HUES48 (cell line): ENCODE results near the gene C1QL4.
A peak's percentile ranks its signal among the peaks of the same experiment; 100 is the strongest.
"Not testable (repeated sequence)": the region's sequence is repeated elsewhere in the genome, so short reads cannot be mapped to it uniquely, and the experiment has no call there.

Source experiments
- H3K27ac ChIP-seq: one replicate; pipeline ENCODE4 v1.7.0; 2013; ENCODE audit warnings: low read depth, low read length, inconsistent platforms
- H3K27me3 ChIP-seq: 2 replicates; pipeline ENCODE4 v1.6.1; 2013; ENCODE audit warnings: mild to moderate bottlenecking, low read length; ENCODE audit not compliant: control insufficient read depth, insufficient read depth
- H3K36me3 ChIP-seq: 2 replicates; pipeline ENCODE4 v1.6.1; 2013; ENCODE audit warnings: low read length; ENCODE audit not compliant: control insufficient read depth, insufficient read depth
- H3K4me1 ChIP-seq: 2 replicates; pipeline ENCODE4 v1.6.1; 2013; ENCODE audit warnings: mild to moderate bottlenecking, low read length; ENCODE audit not compliant: control insufficient read depth, insufficient read depth
- H3K4me3 ChIP-seq: 2 replicates; pipeline ENCODE4 v1.5.1; 2013; ENCODE audit warnings: mild to moderate bottlenecking, low read depth, low read length
- H3K9ac ChIP-seq: 2 replicates; pipeline ENCODE4 v1.6.1; 2013; ENCODE audit warnings: mild to moderate bottlenecking, low read depth, low read length, moderate library complexity
- H3K9me3 ChIP-seq: 2 replicates; pipeline ENCODE4 v1.6.1; 2013; ENCODE audit warnings: low read length; ENCODE audit not compliant: control insufficient read depth, insufficient read depth

The C1QL4 gene

GRCh38 chr12:49340971-49341776 is 4.2 kb upstream of the C1QL4 start:
- H3K27me3 ChIP-seq = peaks cover 99% of the 10 kb centered on the region
- H3K9me3 ChIP-seq = no peaks in the 10 kb centered on the region
- no peak overlapping the region for H3K27ac ChIP-seq
- H3K9ac ChIP-seq = no peak overlapping the region
- H3K4me1 ChIP-seq = peaks cover 53% of the 10 kb centered on the region
- no peaks in the 10 kb centered on the region for H3K36me3 ChIP-seq
- peak overlapping the region; percentile 73 for H3K4me3 ChIP-seq

GRCh38 chr12:49340095-49340870 is 3.3 kb upstream of the C1QL4 start:
- no peaks in the 10 kb centered on the region for H3K36me3 ChIP-seq
- peaks cover 99% of the 10 kb centered on the region for H3K27me3 ChIP-seq
- no peak overlapping the region for H3K9ac ChIP-seq
- peaks cover 48% of the 10 kb centered on the region for H3K4me1 ChIP-seq
- H3K27ac ChIP-seq = no peak overlapping the region
- H3K4me3 ChIP-seq = no peak overlapping the region
- H3K9me3 ChIP-seq = no peaks in the 10 kb centered on the region

GRCh38 chr12:49339464-49339861 is 2.5 kb upstream of the C1QL4 start:
- Histone ChIP-seq H3K9ac (no peak overlapping the region), H3K27ac (no peak overlapping the region), H3K4me3 (no peak overlapping the region), H3K4me1 (peaks cover 48% of the 10 kb centered on the region), H3K27me3 (peaks cover 99% of the 10 kb centered on the region), H3K36me3 (no peaks in the 10 kb centered on the region), H3K9me3 (no peaks in the 10 kb centered on the region)

GRCh38 chr12:49338830-49339463 is 2.0 kb upstream of the C1QL4 start:
- peaks cover 48% of the 10 kb centered on the region for H3K4me1 ChIP-seq
- H3K9me3 ChIP-seq = no peaks in the 10 kb centered on the region
- H3K27ac ChIP-seq = no peak overlapping the region
- no peak overlapping the region for H3K9ac ChIP-seq
- H3K4me3 ChIP-seq = no peak overlapping the region
- no peaks in the 10 kb centered on the region for H3K36me3 ChIP-seq
- peaks cover 99% of the 10 kb centered on the region for H3K27me3 ChIP-seq

- H3K4me3 ChIP-seq = peak overlapping the region; percentile 60
- H3K27me3 ChIP-seq = peaks cover 95% of the 10 kb centered on the region
- H3K9ac ChIP-seq = no peak overlapping the region
Measured at GRCh38 chr12:49335955-49336644, 888 bp downstream of the C1QL4 start.

GRCh38 chr12:49335118-49335954 is 1.7 kb downstream of the C1QL4 start:
- Histone ChIP-seq H3K4me3 (no peak overlapping the region), H3K4me1 (peaks cover 34% of the 10 kb centered on the region), H3K27me3 (peaks cover 87% of the 10 kb centered on the region), H3K27ac (no peak overlapping the region), H3K9ac (no peak overlapping the region), H3K36me3 (peaks cover 12% of the 10 kb centered on the region), H3K9me3 (no peaks in the 10 kb centered on the region)

More at GRCh38 chr12:49335955-49336644, 888 bp downstream of the C1QL4 start:
- H3K9me3 ChIP-seq = no peaks in the 10 kb centered on the region
- no peak overlapping the region for H3K27ac ChIP-seq
- H3K4me1 ChIP-seq = peaks cover 39% of the 10 kb centered on the region
- peaks cover 4% of the 10 kb centered on the region; the same call in 1 of the 2 replicates for H3K36me3 ChIP-seq

GRCh38 chr12:49334681-49335080 is 2.3 kb downstream of the C1QL4 start:
- peaks cover 80% of the 10 kb centered on the region for H3K27me3 ChIP-seq
- H3K4me1 ChIP-seq = peaks cover 29% of the 10 kb centered on the region
- H3K27ac ChIP-seq = no peak overlapping the region
- H3K4me3 ChIP-seq = no peak overlapping the region
- H3K36me3 ChIP-seq = peaks cover 18% of the 10 kb centered on the region
- no peak overlapping the region for H3K9ac ChIP-seq
- no peaks in the 10 kb centered on the region for H3K9me3 ChIP-seq

- Histone ChIP-seq H3K9ac (no peak overlapping the region), H3K9me3 (no peaks in the 10 kb centered on the region), H3K27ac (no peak overlapping the region), H3K36me3 (peaks cover 23% of the 10 kb centered on the region), H3K4me3 (no peak overlapping the region), H3K4me1 (peaks cover 25% of the 10 kb centered on the region), H3K27me3 (peaks cover 76% of the 10 kb centered on the region)
Measured at GRCh38 chr12:49334226-49334625, 2.8 kb downstream of the C1QL4 start.

- not testable (repeated sequence) for H3K4me3 ChIP-seq, H3K9ac ChIP-seq, H3K9me3 ChIP-seq, H3K27ac ChIP-seq
- Histone ChIP-seq H3K27me3 (peaks cover 71% of the 10 kb centered on the region), H3K4me1 (peaks cover 20% of the 10 kb centered on the region), H3K36me3 (peaks cover 27% of the 10 kb centered on the region)
Measured at GRCh38 chr12:49333778-49334177, 3.2 kb downstream of the C1QL4 start.

- Histone ChIP-seq H3K27ac (no peak overlapping the region), H3K27me3 (peaks cover 63% of the 10 kb centered on the region), H3K4me3 (peak overlapping the region; percentile 57), H3K9me3 (no peaks in the 10 kb centered on the region), H3K36me3 (peaks cover 29% of the 10 kb centered on the region), H3K9ac (no peak overlapping the region), H3K4me1 (peaks cover 12% of the 10 kb centered on the region)
Measured at GRCh38 chr12:49332891-49333371, 4.1 kb downstream of the C1QL4 start.
